IMR-90 (cell line): ENCODE results near the gene FBXL19. TPM values are rescaled to one million over a fixed set of nuclear protein-coding genes. Genes with fewer than 3 reads are reported as not detected.

Experiments
- ATAC-seq: fragments of 200-7000 bp; cut with Tn5 transposase; 2 replicates; pipeline ENCODE4 v1.9.1; 2020; ENCODE audit warnings: low read depth, mild to moderate bottlenecking, moderate library complexity
- BruUV-seq: library from RNA; stranded (reverse); fragments of 400-500 nt; replicated peaks from 2 replicates; lab custom pipeline; 2021; lab: Mats Ljungman, UMichigan
- CTCF ChIA-PET: fragments of 300-600 bp; formaldehyde crosslinking; extraction: SDS; loops from one replicate; lab custom pipeline; 2021; ENCODE audit warnings: antibody characterized with exemption; lab: Yijun Ruan, JAX
- POLR2A ChIA-PET: fragments of 300-600 bp; sonication (Branson Sonifier 250); formaldehyde crosslinking; loops from one replicate; lab custom pipeline; 2022; ENCODE audit warnings: antibody characterized with exemption; ENCODE audit not compliant: unreplicated experiment; lab: Charles Lee
- DNase-seq: peaks from one replicate; pipeline ENCODE4 v3.0.0; 2013
- H2AFZ ChIP-seq: replicated peaks from 2 replicates; pipeline ENCODE3; 2013; ENCODE audit warnings: low read length, mild to moderate bottlenecking; ENCODE audit not compliant: poor library complexity
- H2AK5ac ChIP-seq: 2 replicates; pipeline ENCODE4 v1.6.1; 2013; ENCODE audit warnings: low read depth, low read length, inconsistent platforms
- H2AK9ac ChIP-seq: replicated peaks from 2 replicates; pipeline ENCODE3; 2013; ENCODE audit warnings: mild to moderate bottlenecking, low read depth, low read length, moderate library complexity; ENCODE audit not compliant: poor library complexity
- H2BK120ac ChIP-seq: 2 replicates; pipeline ENCODE4 v1.6.1; 2013; ENCODE audit warnings: low read depth, low read length, inconsistent platforms
- H2BK15ac ChIP-seq: 3 replicates; pipeline ENCODE4 v1.6.1; 2013; ENCODE audit warnings: low read depth, low read length, inconsistent platforms
- H2BK20ac ChIP-seq: 2 replicates; pipeline ENCODE4 v1.6.1; 2013; ENCODE audit warnings: low read depth, mild to moderate bottlenecking, inconsistent platforms, low read length, moderate library complexity
- H2BK5ac ChIP-seq: 2 replicates; pipeline ENCODE4 v1.6.1; 2013; ENCODE audit warnings: mild to moderate bottlenecking, low read depth, low read length, inconsistent platforms; ENCODE audit not compliant: poor library complexity, severe bottlenecking
- H3K14ac ChIP-seq: replicated peaks from 2 replicates; pipeline ENCODE4 v1.6.1; 2013; ENCODE audit warnings: low read depth, low read length, inconsistent platforms
- H3K18ac ChIP-seq: 2 replicates; pipeline ENCODE4 v1.6.1; 2013; ENCODE audit warnings: low read depth, low read length, control low read depth
- H3K23ac ChIP-seq: 2 replicates; pipeline ENCODE4 v1.6.1; 2013; ENCODE audit warnings: low read depth, low read length, inconsistent platforms
- H3K27ac ChIP-seq: 2 replicates; pipeline ENCODE4 v1.5.1; 2013; ENCODE audit warnings: mild to moderate bottlenecking, control low read depth, low read length; ENCODE audit not compliant: insufficient read depth
- H3K27me3 ChIP-seq: 2 replicates; pipeline ENCODE4 v1.6.1; 2013; ENCODE audit warnings: low read length; ENCODE audit not compliant: control insufficient read depth, insufficient read depth
- H3K36me3 ChIP-seq: 2 replicates; pipeline ENCODE4 v1.6.1; 2013; ENCODE audit warnings: low read length, mixed read lengths; ENCODE audit not compliant: control insufficient read depth, insufficient read depth
- H3K4ac ChIP-seq: 2 replicates; pipeline ENCODE4 v1.6.1; 2013; ENCODE audit warnings: low read depth, low read length, inconsistent platforms
- H3K4me1 ChIP-seq: 2 replicates; pipeline ENCODE4 v1.6.1; 2013; ENCODE audit warnings: low read length, mixed read lengths; ENCODE audit not compliant: control insufficient read depth, insufficient read depth
- H3K4me2 ChIP-seq: 2 replicates; pipeline ENCODE4 v1.6.1; 2013; ENCODE audit warnings: low read depth, mild to moderate bottlenecking, control low read depth, low read length, moderate library complexity
- H3K4me3 ChIP-seq: 2 replicates; pipeline ENCODE4 v1.5.1; 2013; ENCODE audit warnings: low read depth, mild to moderate bottlenecking, control low read depth, low read length, moderate library complexity; ENCODE audit not compliant: insufficient read depth
- H3K56ac ChIP-seq: 2 replicates; pipeline ENCODE4 v1.6.1; 2013; ENCODE audit warnings: low read length, inconsistent platforms; ENCODE audit not compliant: insufficient read depth; ENCODE audit errors: extremely low read depth
- H3K79me1 ChIP-seq, 2 experiments: 2 replicates each; pipeline ENCODE4 v1.6.1; 2013; ENCODE audit warnings: low read length in 2 of 2, inconsistent platforms in 1 of 2, low read depth in 1 of 2
- H3K9ac ChIP-seq: 2 replicates; pipeline ENCODE4 v1.6.1; 2013; ENCODE audit warnings: low read depth, low read length, control low read depth
- H3K9me1 ChIP-seq: 2 replicates; pipeline ENCODE4 v1.6.1; 2013; ENCODE audit warnings: low read length, inconsistent platforms; ENCODE audit not compliant: insufficient read depth
- H3K9me3 ChIP-seq: 2 replicates; pipeline ENCODE4 v1.6.1; 2013; ENCODE audit warnings: low read length; ENCODE audit not compliant: control insufficient read depth, insufficient read depth
- H4K20me1 ChIP-seq: 2 replicates; pipeline ENCODE4 v1.6.1; 2013; ENCODE audit warnings: low read length, inconsistent platforms; ENCODE audit not compliant: insufficient read depth
- H4K5ac ChIP-seq: 2 replicates; pipeline ENCODE4 v1.6.1; 2013; ENCODE audit warnings: mild to moderate bottlenecking, low read depth, low read length, control low read depth
- H4K8ac ChIP-seq, 2 experiments: 2 replicates each; pipeline ENCODE4 v1.6.1; 2013; ENCODE audit warnings: low read depth in 2 of 2, low read length in 2 of 2, control low read depth in 1 of 2, inconsistent platforms in 1 of 2
- H4K91ac ChIP-seq: 2 replicates; pipeline ENCODE4 v1.6.1; 2013; ENCODE audit warnings: low read depth, low read length, inconsistent platforms; ENCODE audit not compliant: insufficient read depth
- CHD1 ChIP-seq: IDR thresholded peaks from 2 replicates; pipeline ENCODE4 v1.6.1; 2012; ENCODE audit warnings: low read depth, low read length, improper control_type of control experiment
- FOS ChIP-seq: fragments of 150-350 bp; IDR thresholded peaks from 2 replicates; pipeline ENCODE4 v1.6.1; 2016; ENCODE audit warnings: low read depth, low read length
- MAFK ChIP-seq: IDR thresholded peaks from 2 replicates; pipeline ENCODE4 v1.6.1; 2012; ENCODE audit warnings: low read depth, low read length, improper control_type of control experiment
- MAZ ChIP-seq: IDR thresholded peaks from 2 replicates; pipeline ENCODE4 v1.6.1; 2012; ENCODE audit warnings: low read depth, mild to moderate bottlenecking, low read length, improper control_type of control experiment, moderate library complexity, borderline replicate concordance
- NFE2L2 ChIP-seq: fragments of 150-350 bp; IDR thresholded peaks from 2 replicates; pipeline ENCODE4 v1.6.1; 2016; ENCODE audit warnings: low read depth, mild to moderate bottlenecking, low read length
- RCOR1 ChIP-seq: IDR thresholded peaks from 2 replicates; pipeline ENCODE4 v1.6.1; 2012; ENCODE audit warnings: mild to moderate bottlenecking, low read length, improper control_type of control experiment; ENCODE audit not compliant: insufficient replicate concordance
- WGBS, 2 experiments: methylation state at CpG; one replicate each; pipeline versions ENCODE4 v1.1.5 to v1.1.7; 2013; ENCODE audit warnings: missing lambda C conversion rate in 2 of 2; ENCODE audit not compliant: insufficient read length in 1 of 2; ENCODE audit errors: extremely low coverage in 2 of 2; 5-methylcytosine and 5-hydroxymethylcytosine counted together
- dilution Hi-C: fragments of 300-500 bp; cut with HindIII; formaldehyde crosslinking; loops from one replicate; pipeline ENCODE4 v1.14.3; 2018; ENCODE audit warnings: low sequenced_read_pairs; ENCODE audit not compliant: unreplicated experiment
- in situ Hi-C: fragments of 300-500 bp; cut with MboI; formaldehyde crosslinking; loops from 3 replicates; pipeline ENCODE4 v1.14.3; 2019; ENCODE audit warnings: low sequenced_read_pairs, inconsistent platforms, mixed read lengths
- intact Hi-C: fragments of 100-400 bp; cut with micrococcal nuclease; formaldehyde crosslinking; loops from 2 replicates; pipeline ENCODE4 v1.10.0; 2022
- polyA plus RNA-seq, 3 experiments: library from polyadenylated mRNA; depleted of rRNA; stranded (reverse); fragments of >200 nt; gene quantifications; 2 replicates each; pipeline ENCODE4 v1.2.3, GENCODE V29; 2012; ENCODE audit warnings: low replicate concordance in 1 of 3
- total RNA-seq: library from RNA; depleted of rRNA; stranded (reverse); fragments of >200 nt; gene quantifications from 2 replicates; pipeline ENCODE4 v1.2.3, GENCODE V29; 2012
- TF ChIP-seq, protein P1 (sequence below): fragments of 150-350 bp; IDR thresholded peaks from 2 replicates; pipeline ENCODE4 v1.6.1; 2017; ENCODE audit warnings: mild to moderate bottlenecking, antibody characterized with exemption, low read length, low read depth
- TF ChIP-seq, protein P2 (sequence below): conservative IDR thresholded peaks from 2 replicates; pipeline ENCODE4 v1.5.1; 2012; ENCODE audit warnings: mild to moderate bottlenecking, low read depth, low read length, improper control_type of control experiment
- TF ChIP-seq, protein P3 (sequence below): fragments of 150-350 bp; IDR thresholded peaks from 2 replicates; pipeline ENCODE4 v1.6.1; 2016; ENCODE audit warnings: low read depth, mild to moderate bottlenecking, low read length, moderate library complexity, borderline replicate concordance

Gene FBXL19
- total and polyA plus RNA-seq, 2 of the 4 experiments (the other 2 are of a cell fraction): 5.0 to 13.8 TPM

DNA sequence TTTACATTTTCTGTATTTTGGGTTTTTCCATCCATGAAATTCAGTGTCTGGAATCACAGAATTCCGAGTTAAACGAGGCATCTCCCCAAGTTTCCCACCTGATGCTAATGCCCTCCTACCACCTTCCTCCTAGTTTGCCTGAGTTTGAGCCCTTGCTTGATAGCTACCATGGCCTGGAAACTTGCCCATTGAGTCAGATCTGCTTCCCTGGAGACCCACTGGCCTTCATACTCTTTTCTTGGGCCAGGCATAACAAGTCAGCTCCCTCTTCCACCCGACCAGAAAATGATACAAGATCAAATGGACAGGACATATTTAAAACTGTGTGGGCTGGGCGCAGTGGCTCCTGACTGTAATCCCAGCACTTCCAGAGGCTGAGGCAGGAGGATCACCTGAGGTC is 44.4 kb downstream of the FBXL19 start:
- H3K9me1 ChIP-seq: no peaks in the 10 kb centered on the region
- intact Hi-C loops: no loop called here
- peaks cover under 1% of the 10 kb centered on the region; the same call in 1 of the 2 replicates for H3K4me1 ChIP-seq
- H3K36me3 ChIP-seq: peaks cover 68% of the 10 kb centered on the region
- H2AK9ac ChIP-seq: no peak overlapping the region
- dilution Hi-C loops: no loop called here
- POLR2A ChIA-PET: no interaction called here
- in situ Hi-C loops: no loop called here
- H3K4ac ChIP-seq: no peak overlapping the region
- H4K91ac ChIP-seq: no peak overlapping the region
- no peak overlapping the region for H2BK20ac ChIP-seq
- no peak overlapping the region for H4K8ac ChIP-seq
- H3K18ac ChIP-seq: no peak overlapping the region
- no peak overlapping the region for H2BK120ac ChIP-seq
- no TSS peak for BruUV-seq
- H4K5ac ChIP-seq: no peak overlapping the region
- peaks cover 0 to 8% of the 10 kb centered on the region in 2 experiments; a peak in 2 of 4 replicates for H3K79me1 ChIP-seq
- DNase-seq (no peak), ATAC-seq (no peak)
- no peak overlapping the region for H3K23ac ChIP-seq
- WGBS, 2 experiments: 94% methylated on average over 2 of the region's 4 CpGs; no CpG with 5 or more reads in 1 of the 2 experiments
- CTCF ChIA-PET: no interaction called here
- H3K4me3 ChIP-seq: no peak overlapping the region
- H3K4me2 ChIP-seq: no peak overlapping the region
- H3K56ac ChIP-seq: no peak overlapping the region
- no peak overlapping the region for H3K27ac ChIP-seq
- no peak overlapping the region for H2BK15ac ChIP-seq
- H2AK5ac ChIP-seq: no peak overlapping the region
- H4K20me1 ChIP-seq: peaks cover 5% of the 10 kb centered on the region; the same call in 1 of the 2 replicates
- H2BK5ac ChIP-seq: no peak overlapping the region
- no peak overlapping the region for H3K9ac ChIP-seq
- H3K14ac ChIP-seq: no peak overlapping the region
- no peaks in the 10 kb centered on the region for H3K9me3 ChIP-seq
- H2AFZ ChIP-seq: no peak overlapping the region
- TF ChIP-seq MAFK (no peak), CHD1 (no peak), MAZ (no peak), RCOR1 (no peak), FOS (no peak), NFE2L2 (no peak)
- TF ChIP-seq, protein P1, sequence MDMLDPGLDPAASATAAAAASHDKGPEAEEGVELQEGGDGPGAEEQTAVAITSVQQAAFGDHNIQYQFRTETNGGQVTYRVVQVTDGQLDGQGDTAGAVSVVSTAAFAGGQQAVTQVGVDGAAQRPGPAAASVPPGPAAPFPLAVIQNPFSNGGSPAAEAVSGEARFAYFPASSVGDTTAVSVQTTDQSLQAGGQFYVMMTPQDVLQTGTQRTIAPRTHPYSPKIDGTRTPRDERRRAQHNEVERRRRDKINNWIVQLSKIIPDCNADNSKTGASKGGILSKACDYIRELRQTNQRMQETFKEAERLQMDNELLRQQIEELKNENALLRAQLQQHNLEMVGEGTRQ: no peak
- TF ChIP-seq, protein P2, sequence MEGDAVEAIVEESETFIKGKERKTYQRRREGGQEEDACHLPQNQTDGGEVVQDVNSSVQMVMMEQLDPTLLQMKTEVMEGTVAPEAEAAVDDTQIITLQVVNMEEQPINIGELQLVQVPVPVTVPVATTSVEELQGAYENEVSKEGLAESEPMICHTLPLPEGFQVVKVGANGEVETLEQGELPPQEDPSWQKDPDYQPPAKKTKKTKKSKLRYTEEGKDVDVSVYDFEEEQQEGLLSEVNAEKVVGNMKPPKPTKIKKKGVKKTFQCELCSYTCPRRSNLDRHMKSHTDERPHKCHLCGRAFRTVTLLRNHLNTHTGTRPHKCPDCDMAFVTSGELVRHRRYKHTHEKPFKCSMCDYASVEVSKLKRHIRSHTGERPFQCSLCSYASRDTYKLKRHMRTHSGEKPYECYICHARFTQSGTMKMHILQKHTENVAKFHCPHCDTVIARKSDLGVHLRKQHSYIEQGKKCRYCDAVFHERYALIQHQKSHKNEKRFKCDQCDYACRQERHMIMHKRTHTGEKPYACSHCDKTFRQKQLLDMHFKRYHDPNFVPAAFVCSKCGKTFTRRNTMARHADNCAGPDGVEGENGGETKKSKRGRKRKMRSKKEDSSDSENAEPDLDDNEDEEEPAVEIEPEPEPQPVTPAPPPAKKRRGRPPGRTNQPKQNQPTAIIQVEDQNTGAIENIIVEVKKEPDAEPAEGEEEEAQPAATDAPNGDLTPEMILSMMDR: no peak
- TF ChIP-seq, protein P3, sequence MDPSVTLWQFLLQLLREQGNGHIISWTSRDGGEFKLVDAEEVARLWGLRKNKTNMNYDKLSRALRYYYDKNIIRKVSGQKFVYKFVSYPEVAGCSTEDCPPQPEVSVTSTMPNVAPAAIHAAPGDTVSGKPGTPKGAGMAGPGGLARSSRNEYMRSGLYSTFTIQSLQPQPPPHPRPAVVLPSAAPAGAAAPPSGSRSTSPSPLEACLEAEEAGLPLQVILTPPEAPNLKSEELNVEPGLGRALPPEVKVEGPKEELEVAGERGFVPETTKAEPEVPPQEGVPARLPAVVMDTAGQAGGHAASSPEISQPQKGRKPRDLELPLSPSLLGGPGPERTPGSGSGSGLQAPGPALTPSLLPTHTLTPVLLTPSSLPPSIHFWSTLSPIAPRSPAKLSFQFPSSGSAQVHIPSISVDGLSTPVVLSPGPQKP: no peak
- H3K27me3 ChIP-seq: no peaks in the 10 kb centered on the region
